ENCODE results near the gene NUP35. TPM values are rescaled to one million over a fixed set of nuclear protein-coding genes. Genes with fewer than 3 reads are reported as not detected.

The NUP35 gene
- total RNA-seq, 4 donors from 2014 or later = 0.75 to 29.1 (median 8.0) TPM

DNA sequence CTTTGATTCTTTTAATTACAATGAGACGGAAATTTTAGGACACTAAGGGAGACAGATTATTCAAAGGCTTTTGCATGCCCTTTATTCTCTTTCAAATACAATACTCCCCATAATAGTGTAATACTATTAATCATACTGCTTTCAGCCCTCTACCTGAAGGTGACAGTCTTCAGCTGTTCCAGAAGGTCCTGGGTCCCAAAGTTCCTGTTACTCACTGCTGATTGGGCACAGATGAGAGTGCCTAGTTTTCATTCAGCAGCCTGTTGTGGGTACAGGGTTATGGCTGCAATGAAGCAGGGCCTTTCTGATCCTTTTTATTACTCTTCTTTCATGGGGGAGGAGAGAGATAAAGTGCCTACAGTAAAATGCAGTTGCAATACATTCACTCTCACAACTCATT, 80.2 kb downstream of the NUP35 start:
- no peaks in the 10 kb centered on the region for H3K9me3 ChIP-seq
- intact Hi-C loops (cut with DNase I; ENCODE audit: low total_unique reads) = no loop called here
- no peak for DNase-seq
- WGBS, 2 donors (ENCODE audit: low coverage in 1 of 2) = 94 to 100% methylated on average over 1 of the region's 1 CpG
- H3K4me1 ChIP-seq = no peaks in the 10 kb centered on the region
- H3K36me3 ChIP-seq = no peaks in the 10 kb centered on the region
- in situ Hi-C loops (cut with MboI; ENCODE audit: low pct_ligation_motif_present in 1 of 4, low pct_unique_long_range_greater_than_20kb in 1 of 4, low sequenced_read_pairs in 3 of 4) = no loop called here
- no peak overlapping the region for H3K27ac ChIP-seq
- no peak for TF ChIP-seq POLR2AphosphoS5 (IDR thresholded peaks at IDR 0.05)
- no peak for TF ChIP-seq EP300 (IDR thresholded peaks at IDR 0.05; ENCODE audit: low read depth)
- no peak for TF ChIP-seq POLR2A (IDR thresholded peaks at IDR 0.05)
- TF ChIP-seq, protein P1, sequence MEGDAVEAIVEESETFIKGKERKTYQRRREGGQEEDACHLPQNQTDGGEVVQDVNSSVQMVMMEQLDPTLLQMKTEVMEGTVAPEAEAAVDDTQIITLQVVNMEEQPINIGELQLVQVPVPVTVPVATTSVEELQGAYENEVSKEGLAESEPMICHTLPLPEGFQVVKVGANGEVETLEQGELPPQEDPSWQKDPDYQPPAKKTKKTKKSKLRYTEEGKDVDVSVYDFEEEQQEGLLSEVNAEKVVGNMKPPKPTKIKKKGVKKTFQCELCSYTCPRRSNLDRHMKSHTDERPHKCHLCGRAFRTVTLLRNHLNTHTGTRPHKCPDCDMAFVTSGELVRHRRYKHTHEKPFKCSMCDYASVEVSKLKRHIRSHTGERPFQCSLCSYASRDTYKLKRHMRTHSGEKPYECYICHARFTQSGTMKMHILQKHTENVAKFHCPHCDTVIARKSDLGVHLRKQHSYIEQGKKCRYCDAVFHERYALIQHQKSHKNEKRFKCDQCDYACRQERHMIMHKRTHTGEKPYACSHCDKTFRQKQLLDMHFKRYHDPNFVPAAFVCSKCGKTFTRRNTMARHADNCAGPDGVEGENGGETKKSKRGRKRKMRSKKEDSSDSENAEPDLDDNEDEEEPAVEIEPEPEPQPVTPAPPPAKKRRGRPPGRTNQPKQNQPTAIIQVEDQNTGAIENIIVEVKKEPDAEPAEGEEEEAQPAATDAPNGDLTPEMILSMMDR (IDR thresholded peaks at IDR 0.05) = no peak
- H3K27me3 ChIP-seq = no peaks in the 10 kb centered on the region
- H3K4me3 ChIP-seq = no peak overlapping the region

DNA sequence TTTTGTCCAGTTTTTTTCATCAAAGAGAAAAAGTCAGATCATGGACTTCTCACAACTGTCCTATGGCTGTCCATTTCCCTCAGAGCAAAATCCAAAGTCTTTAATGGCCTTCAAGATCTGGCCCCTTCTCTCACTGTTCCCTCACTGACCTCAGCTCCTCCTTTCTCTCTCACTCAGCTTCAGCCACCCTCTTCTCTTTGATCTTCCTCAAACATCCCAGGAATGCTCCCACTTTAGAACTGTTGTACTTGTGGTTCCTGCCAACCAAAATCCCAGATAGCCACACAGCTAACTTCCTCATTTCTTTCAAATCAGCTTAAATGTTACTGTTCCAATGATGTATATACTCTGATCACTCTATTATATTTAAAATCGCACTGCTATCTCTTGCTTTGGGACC, 82.9 kb downstream of the NUP35 start:
- Histone ChIP-seq H3K27ac (no peak overlapping the region), H3K36me3 (no peaks in the 10 kb centered on the region), H3K4me3 (no peak overlapping the region), H3K9me3 (no peaks in the 10 kb centered on the region), H3K27me3 (no peaks in the 10 kb centered on the region), H3K4me1 (no peaks in the 10 kb centered on the region)
- TF ChIP-seq POLR2AphosphoS5 (IDR thresholded peaks at IDR 0.05) (no peak), EP300 (IDR thresholded peaks at IDR 0.05; ENCODE audit: low read depth) (no peak), POLR2A (IDR thresholded peaks at IDR 0.05) (no peak)
- TF ChIP-seq, protein P1 (IDR thresholded peaks at IDR 0.05) = no peak
- 82 to 95% methylated on average over 1 of the region's 1 CpG for WGBS, 2 donors (ENCODE audit: low coverage in 1 of 2)
- intact Hi-C loops (cut with DNase I; ENCODE audit: low total_unique reads) = loop anchor here (5.0 kb wide), 1 partner anchor 1140 kb away; no protein-coding TSS in a partner anchor
- no peak for DNase-seq
- in situ Hi-C loops (cut with MboI; ENCODE audit: low pct_ligation_motif_present in 1 of 4, low pct_unique_long_range_greater_than_20kb in 1 of 4, low sequenced_read_pairs in 3 of 4) = no loop called here

DNA sequence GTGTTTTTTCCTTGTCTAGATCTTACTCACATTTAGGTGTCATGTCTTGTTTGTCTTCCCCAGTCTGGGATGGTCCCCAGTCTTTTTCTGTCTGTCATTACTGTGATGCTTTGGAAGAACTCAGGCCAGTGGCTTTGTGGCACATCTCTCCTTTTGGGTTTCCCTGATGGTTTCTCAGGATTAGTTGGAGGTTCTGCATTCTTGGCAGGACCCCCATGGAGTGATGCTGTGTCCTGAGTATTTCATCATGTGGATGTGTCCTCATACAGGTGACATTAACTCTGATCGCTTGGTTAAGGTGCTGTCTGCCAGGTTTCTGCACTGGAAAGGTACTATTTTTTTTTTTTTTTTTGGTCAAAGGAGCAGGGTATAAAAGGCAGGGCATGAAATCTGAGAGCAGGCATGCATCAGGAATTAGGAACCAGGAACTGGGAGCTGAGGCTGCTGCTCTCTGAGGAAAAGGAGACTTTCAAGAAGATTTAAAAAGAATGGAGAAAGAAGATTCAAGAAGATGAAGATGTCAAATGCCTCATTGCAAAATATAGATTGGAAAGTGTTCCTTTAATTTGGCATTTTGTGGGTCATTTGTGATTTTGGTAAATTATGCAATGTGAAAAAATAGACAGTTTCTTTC, 85.3 kb downstream of the NUP35 start:
- Histone ChIP-seq H3K27me3 (no peaks in the 10 kb centered on the region), H3K36me3 (no peaks in the 10 kb centered on the region), H3K4me3 (no peak overlapping the region), H3K4me1 (no peaks in the 10 kb centered on the region), H3K27ac (no peak overlapping the region), H3K9me3 (no peaks in the 10 kb centered on the region)
- 100% methylated on average over 1 of the region's 1 CpG for WGBS, 2 donors (ENCODE audit: low coverage in 1 of 2)
- intact Hi-C loops (cut with DNase I; ENCODE audit: low total_unique reads) (loop anchor here (5.0 kb wide), 1 partner anchor 1138 kb away; no protein-coding TSS in a partner anchor), in situ Hi-C loops (cut with MboI; ENCODE audit: low pct_ligation_motif_present in 1 of 4, low pct_unique_long_range_greater_than_20kb in 1 of 4, low sequenced_read_pairs in 3 of 4) (no loop called here)
- TF ChIP-seq, protein P1 (IDR thresholded peaks at IDR 0.05) = no peak
- no peak for DNase-seq

Other genes starting within 250 kb of the NUP35 start
- 10 to 100 TPM; 45.3 to 99.7 (median 74.3) TPM for gene NCKAP1, start 86.0 kb upstream of the NUP35 start, total RNA-seq
- 1 to 10 TPM in 3 of 4 donors, not detected in 1; 1.6 to 2.7 (median 1.8) TPM for gene DUSP19, start 45.7 kb upstream of the NUP35 start, total RNA-seq

Data from transverse colon (tissue), 4 donors.